K562 (cell line): ENCODE measurements around the gene HAPLN3. TPM values are rescaled to one million over a fixed set of nuclear protein-coding genes. Genes with fewer than 3 reads are reported as not detected.

Experiments used
- ATAC-seq: fragments of 200-7000 bp; cut with Tn5 transposase; 3 replicates; pipeline ENCODE4 v1.9.1; 2020; ENCODE audit warnings: moderate library complexity
- BruUV-seq: library from RNA; stranded (reverse); fragments of 400-500 nt; replicated peaks from 2 replicates; lab custom pipeline; 2021; lab: Mats Ljungman, UMichigan
- CTCF ChIA-PET: fragments of 300-600 bp; formaldehyde crosslinking; extraction: SDS; loops from one replicate; lab custom pipeline; 2021; ENCODE audit warnings: low intra/inter-chr PET ratio; lab: Yijun Ruan, JAX
- POLR2A ChIA-PET: fragments of 300-600, 350-650 bp; sonication (Branson Sonifier 250); formaldehyde crosslinking; extraction: SDS; loops from one replicate; lab custom pipeline; 2021; ENCODE audit warnings: antibody characterized with exemption, inconsistent platforms; lab: Yijun Ruan, JAX
- DNase-seq, 4 experiments: peaks; one replicate each; pipeline versions ENCODE4 v3.0.0 to v3.0.0-alpha.2; 2011 to 2018; ENCODE audit warnings: low spot score in 3 of 4, mixed read lengths in 3 of 4; ENCODE audit errors: extremely low read depth in 1 of 4
- FAIRE-seq: peaks from 2 replicates; lab custom pipeline; 2011; peaks lifted over from hg19 to GRCh38; lab: Jason Lieb, UNC
- H2AFZ ChIP-seq: 2 replicates; pipeline ENCODE4 v1.6.0; 2011; ENCODE audit warnings: low read depth, low read length, control low read depth, inconsistent platforms
- H3K27ac ChIP-seq: fragments of 200-600 bp; 3 replicates; pipeline ENCODE4 v1.8.0; 2011; ENCODE audit warnings: low read depth, mild to moderate bottlenecking, control low read depth, inconsistent platforms, low read length, moderate library complexity, mixed read lengths; ENCODE audit errors: extremely low read depth
- H3K27me3 ChIP-seq, 2 experiments: fragments of 300-600 bp in 1 of 2; 2 replicates in 1 of 2; 3 replicates in 1 of 2; pipeline versions ENCODE4 v1.6.0 to v1.8.0; 2011; ENCODE audit warnings: inconsistent platforms in 2 of 2, low read length in 2 of 2, mild to moderate bottlenecking in 1 of 2, mixed read lengths in 1 of 2, moderate library complexity in 1 of 2; ENCODE audit not compliant: control insufficient read depth in 2 of 2, insufficient read depth in 2 of 2
- H3K36me3 ChIP-seq: fragments of 300-600 bp; 3 replicates; pipeline ENCODE4 v1.8.0; 2011; ENCODE audit warnings: mild to moderate bottlenecking, low read length, inconsistent platforms; ENCODE audit not compliant: control insufficient read depth, insufficient read depth
- H3K4me1 ChIP-seq, 2 experiments: fragments of 200-600 bp in 1 of 2; replicated peaks in 1 of 2; 2 replicates in 1 of 2; 3 replicates in 1 of 2; pipeline versions ENCODE4 v1.5.1 to v1.8.0; 2011; ENCODE audit warnings: inconsistent platforms in 2 of 2, low read length in 2 of 2, mild to moderate bottlenecking in 1 of 2, mixed read lengths in 1 of 2, moderate library complexity in 1 of 2; ENCODE audit not compliant: control insufficient read depth in 2 of 2, insufficient read depth in 2 of 2
- H3K4me2 ChIP-seq: 2 replicates; pipeline ENCODE4 v1.6.1; 2011; ENCODE audit warnings: low read length, control low read depth, inconsistent platforms, mixed read lengths; ENCODE audit not compliant: insufficient read depth
- H3K4me3 ChIP-seq: fragments of 200-600 bp; sonication (generic), shearing (Covaris generic); 2 replicates; pipeline ENCODE4 v1.5.1; 2016; ENCODE audit warnings: control low read depth, inconsistent platforms
- H3K79me2 ChIP-seq: fragments of 200-600 bp; 3 replicates; pipeline ENCODE4 v1.8.0; 2011; ENCODE audit warnings: low read length, inconsistent platforms; ENCODE audit not compliant: control insufficient read depth, insufficient read depth
- H3K9ac ChIP-seq, 2 experiments: 2 replicates each; pipeline versions ENCODE4 v1.6.0 to v1.6.1; 2011; ENCODE audit warnings: low read depth in 2 of 2, low read length in 2 of 2, control low read depth in 1 of 2, inconsistent platforms in 1 of 2, mild to moderate bottlenecking in 1 of 2, mixed read lengths in 1 of 2; ENCODE audit not compliant: insufficient read depth in 1 of 2
- H3K9me1 ChIP-seq: one replicate; pipeline ENCODE4 v1.6.0; 2011; ENCODE audit warnings: inconsistent platforms, mild to moderate bottlenecking, low read length, moderate library complexity; ENCODE audit not compliant: control insufficient read depth, insufficient read depth
- H3K9me3 ChIP-seq: replicated peaks from 2 replicates; pipeline ENCODE4 v1.5.1; 2011; ENCODE audit warnings: low read depth, low read length, inconsistent platforms; ENCODE audit not compliant: control insufficient read depth, insufficient read depth
- H4K20me1 ChIP-seq: replicated peaks from 2 replicates; pipeline ENCODE4 v1.6.1; 2011; ENCODE audit warnings: low read length, inconsistent platforms, mixed read lengths; ENCODE audit not compliant: control insufficient read depth, insufficient read depth
- HDGF ChIP-seq: fragments of 450-650 bp; IDR thresholded peaks from 2 replicates; pipeline ENCODE4 v1.6.1; 2016
- POU5F1 ChIP-seq: fragments of 150-350 bp; IDR thresholded peaks from 2 replicates; pipeline ENCODE4 v1.6.1; 2014; ENCODE audit warnings: borderline replicate concordance, low read length, low read depth, mild to moderate bottlenecking; ENCODE audit not compliant: partially characterized antibody
- RB1 ChIP-seq: fragments of 450-650 bp; IDR thresholded peaks from 2 replicates; pipeline ENCODE4 v1.6.1; 2017; ENCODE audit warnings: low read depth, mild to moderate bottlenecking
- SP1 ChIP-seq: sonication (generic); formaldehyde crosslinking; IDR thresholded peaks from 2 replicates; pipeline ENCODE4 v1.8.1; 2022; ENCODE audit warnings: mild to moderate bottlenecking, missing genetic modification reagents
- ZBTB33 ChIP-seq: sonication (generic); formaldehyde crosslinking; IDR thresholded peaks from 2 replicates; pipeline ENCODE4 v1.8.1; 2023; ENCODE audit warnings: mild to moderate bottlenecking, missing genetic modification reagents
- ZNF121 ChIP-seq: sonication (generic); formaldehyde crosslinking; conservative IDR thresholded peaks from 2 replicates; pipeline ENCODE4 v1.8.0; 2022; ENCODE audit warnings: missing genetic modification reagents
- ZNF398 ChIP-seq: fragments of 250-450 bp; sonication (Bioruptor Pico); IDR thresholded peaks from 2 replicates; pipeline ENCODE4 v1.8.0; 2021; ENCODE audit warnings: moderate library complexity, mild to moderate bottlenecking, inconsistent platforms
- WGBS: fragments of 100-300 bp; shearing (Covaris generic); methylation state at CpG from one replicate; pipeline ENCODE4 v1.1.6; 2016; ENCODE audit warnings: low coverage, mixed read lengths; ENCODE audit not compliant: insufficient coverage; ENCODE audit errors: missing lambda C conversion rate; 5-methylcytosine and 5-hydroxymethylcytosine counted together
- in situ Hi-C: fragments of 300-500 bp; cut with MboI; formaldehyde crosslinking; loops from 4 replicates; pipeline ENCODE4 v1.15.0; 2018; ENCODE audit warnings: inconsistent platforms, mixed read lengths
- intact Hi-C: fragments of 100-400 bp; cut with micrococcal nuclease; formaldehyde crosslinking; loops from 2 replicates; pipeline ENCODE4 v1.14.2; 2022
- polyA plus RNA-seq, 8 experiments: library from polyadenylated mRNA; depleted of rRNA in 4 of 8; stranded (reverse) in 5 of 8; unstranded in 3 of 8; fragments of >200 nt; fragmentation: Nextera tagmentation in 2 of 8; fragmentation: Illumina TruSeq in 1 of 8; extraction: Ambion mirVana in 2 of 8; extraction: Trizol in 1 of 8; gene quantifications; 2 replicates each; pipeline versions ENCODE4 v1.2.1 to v1.2.3, GENCODE V29; 2011 to 2014; ENCODE audit warnings: inconsistent platforms in 1 of 8, missing spikeins in 1 of 8
- total RNA-seq, 7 experiments: library from RNA; depleted of rRNA in 6 of 7; stranded (reverse); fragments of >200 nt in 6 of 7; fragmentation: Illumina TruSeq in 2 of 7; extraction: Trizol in 2 of 7; gene quantifications; 2 replicates each; pipeline versions ENCODE4 v1.2.1 to v1.2.3, GENCODE V29; 2011 to 2021; ENCODE audit warnings: low replicate concordance in 1 of 7

HAPLN3 gene
- total and polyA plus RNA-seq, 9 of the 15 experiments (the other 6 are each of a cell fraction or from before 2014, with no cell fraction given), result 0.04 to 2.4 (median 0.65) TPM

- no peak for TF ChIP-seq ZNF398 (CRISPR knock-in tag)
- no peak for TF ChIP-seq RB1
- TF ChIP-seq SP1 (CRISPR knock-in tag), result peak; percentile 54; the same call in 1 of the 2 replicates
- no peak for TF ChIP-seq ZBTB33
- TF ChIP-seq POU5F1, result no peak
- no peak for TF ChIP-seq HDGF
Measured at GRCh38 chr15:88904257-88904623, 8.9 kb upstream of the HAPLN3 start (continued).

- H3K27ac ChIP-seq, result no peak overlapping the region
- WGBS, result 58% methylated on average over 2 of the region's 2 CpGs
- ChIA-PET POLR2A (interaction anchor here (0.8 to 1.6 kb wide), 2 partner anchors 9 to 262 kb away, joined by 3 to 5 read pairs; no protein-coding TSS in a partner anchor), CTCF (no interaction called here)
- FAIRE-seq (no peak), ATAC-seq (no peak), DNase-seq (no peak)
- TF ChIP-seq ZNF121 (CRISPR knock-in tag), result no peak
- no peak overlapping the region for H2AFZ ChIP-seq
- no peaks in the 10 kb centered on the region for H4K20me1 ChIP-seq
- no peaks in the 10 kb centered on the region for H3K27me3 ChIP-seq
- no TSS peak for BruUV-seq
- H3K4me2 ChIP-seq, result no peak overlapping the region
- H3K4me1 ChIP-seq, result peaks cover 12 to 25% of the 10 kb centered on the region in 2 experiments; a peak in 4 of 5 replicates
- H3K4me3 ChIP-seq, result no peak overlapping the region
- no peak overlapping the region for H3K9ac ChIP-seq
- peaks cover 5% of the 10 kb centered on the region; the same call in 1 of the 3 replicates for H3K79me2 ChIP-seq
- peaks cover 79% of the 10 kb centered on the region for H3K36me3 ChIP-seq
- peaks cover 3% of the 10 kb centered on the region for H3K9me1 ChIP-seq
- H3K9me3 ChIP-seq, result no peaks in the 10 kb centered on the region
- in situ Hi-C loops (no loop called here), intact Hi-C loops (no loop called here)
Measured at GRCh38 chr15:88902846-88903245, 7.5 kb upstream of the HAPLN3 start.
